ENCODE results near the gene GNAQ.

The GNAQ gene

DNA sequence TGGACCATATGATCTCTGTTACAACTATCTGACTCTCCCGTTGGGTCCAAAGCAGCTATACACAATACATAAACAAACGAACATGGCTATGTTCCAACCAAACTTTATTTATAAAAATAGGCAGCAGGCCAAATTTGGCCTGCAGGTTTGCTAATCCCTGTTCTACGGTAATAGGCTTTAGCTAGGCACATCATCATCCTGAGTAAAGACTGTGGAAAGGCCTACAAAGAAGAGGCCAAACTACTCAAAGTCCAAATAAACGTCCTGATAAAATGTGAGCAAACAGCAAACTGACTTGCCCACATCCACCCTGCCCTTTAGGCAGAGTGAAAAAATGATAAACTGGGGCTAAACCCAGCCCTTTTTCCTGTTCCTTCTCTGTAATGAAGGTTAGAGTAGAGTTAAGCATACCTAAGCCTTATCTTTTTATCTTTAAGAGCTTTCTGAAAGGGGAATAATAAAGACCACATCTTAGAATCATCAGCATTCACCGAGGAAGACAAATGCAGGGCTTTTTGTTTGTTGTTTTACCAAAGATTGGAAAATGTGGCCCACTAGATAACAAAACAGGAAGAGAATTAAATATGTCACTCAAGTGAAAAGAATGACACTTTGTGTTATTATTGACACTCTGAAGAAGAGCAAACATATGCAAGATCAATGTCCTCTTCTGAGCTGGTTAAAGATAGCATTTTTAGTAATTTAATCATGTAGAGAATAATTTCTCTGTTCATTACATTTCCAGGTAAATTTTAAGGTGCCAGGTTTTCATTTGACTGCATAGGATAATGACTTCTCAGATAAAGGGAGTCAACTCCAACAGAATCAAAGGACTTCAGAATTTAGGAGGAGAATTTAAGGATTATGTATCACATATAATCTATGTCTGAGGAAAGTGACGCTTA is 223.5 kb downstream of the GNAQ start:
- DNase-seq, result no peak

DNA sequence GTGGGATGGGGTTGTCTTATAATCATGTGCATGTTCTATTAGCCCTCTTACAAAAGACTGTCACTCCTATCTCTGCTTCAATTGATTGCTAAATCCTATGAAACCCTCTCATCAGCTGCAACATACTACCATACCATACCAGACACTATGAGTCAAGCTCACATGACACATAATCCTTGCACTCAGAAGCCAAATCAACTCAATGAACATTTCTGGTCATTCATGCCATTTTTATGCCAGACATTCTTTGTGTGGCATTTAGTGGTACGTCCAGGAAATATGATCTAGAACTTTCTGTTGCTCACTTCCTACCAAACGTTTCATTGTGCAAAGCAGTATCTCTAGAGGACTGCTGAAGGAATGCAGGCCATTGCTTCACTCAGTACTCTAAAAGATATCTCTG is 224.3 kb downstream of the GNAQ start:
- DNase-seq, result no peak

DNA sequence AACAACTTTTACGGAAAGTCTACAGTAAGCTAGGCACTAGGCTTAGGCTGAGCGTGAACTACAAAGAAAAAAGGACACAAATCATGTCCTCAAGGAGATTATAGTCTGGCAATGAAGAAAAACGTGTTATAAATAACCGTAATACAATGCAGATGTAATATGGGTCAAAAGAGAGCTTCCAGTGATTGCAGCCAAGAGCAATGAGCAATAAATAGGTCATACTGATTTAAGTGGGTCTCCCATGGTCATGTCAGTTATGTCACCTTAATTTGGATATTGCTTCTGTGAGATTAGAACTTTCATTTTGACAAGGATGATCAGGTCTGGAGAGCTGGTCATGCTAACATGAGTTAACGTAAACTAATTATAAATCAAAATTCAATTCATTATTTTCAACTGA is 224.9 kb downstream of the GNAQ start:
- DNase-seq, result no peak

DNA sequence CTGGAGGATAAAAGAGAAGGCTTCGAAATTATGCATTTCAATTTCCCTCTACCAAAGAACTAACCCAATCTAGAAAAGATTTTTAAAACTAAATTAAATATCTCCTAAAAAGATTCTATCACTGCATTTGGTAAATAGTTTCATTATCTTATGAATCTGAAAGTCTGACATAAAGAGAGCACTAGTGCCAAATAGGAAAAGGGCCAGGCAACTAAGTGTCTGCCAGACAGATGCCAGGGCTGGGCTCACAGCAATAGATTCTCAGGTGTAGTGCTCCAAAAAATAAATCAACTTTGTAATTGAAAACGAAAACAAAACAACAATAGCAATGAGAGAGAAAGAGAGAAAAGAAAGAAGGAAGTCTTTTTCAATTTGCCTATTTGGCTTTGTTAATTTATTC is 225.8 kb downstream of the GNAQ start:
- no peak for DNase-seq

DNA sequence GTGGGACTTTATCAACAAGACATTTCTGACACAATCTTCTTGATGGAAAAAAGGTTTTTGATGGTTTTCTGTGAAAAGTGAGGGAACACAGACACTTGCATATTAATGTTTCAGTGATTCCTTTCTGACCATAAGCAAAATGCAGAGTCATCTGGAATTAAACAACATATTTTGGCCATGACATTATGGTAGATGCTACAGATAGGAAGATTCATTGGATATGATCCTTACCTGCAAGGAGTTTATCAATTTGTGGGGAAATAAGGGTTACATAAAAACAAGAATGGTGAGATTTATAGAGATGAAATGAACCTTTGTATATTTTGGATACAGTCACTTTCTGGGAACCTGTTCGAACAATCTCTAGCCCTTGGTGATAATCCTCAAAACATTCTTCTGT is 228.2 kb downstream of the GNAQ start:
- no peak for DNase-seq

DNA sequence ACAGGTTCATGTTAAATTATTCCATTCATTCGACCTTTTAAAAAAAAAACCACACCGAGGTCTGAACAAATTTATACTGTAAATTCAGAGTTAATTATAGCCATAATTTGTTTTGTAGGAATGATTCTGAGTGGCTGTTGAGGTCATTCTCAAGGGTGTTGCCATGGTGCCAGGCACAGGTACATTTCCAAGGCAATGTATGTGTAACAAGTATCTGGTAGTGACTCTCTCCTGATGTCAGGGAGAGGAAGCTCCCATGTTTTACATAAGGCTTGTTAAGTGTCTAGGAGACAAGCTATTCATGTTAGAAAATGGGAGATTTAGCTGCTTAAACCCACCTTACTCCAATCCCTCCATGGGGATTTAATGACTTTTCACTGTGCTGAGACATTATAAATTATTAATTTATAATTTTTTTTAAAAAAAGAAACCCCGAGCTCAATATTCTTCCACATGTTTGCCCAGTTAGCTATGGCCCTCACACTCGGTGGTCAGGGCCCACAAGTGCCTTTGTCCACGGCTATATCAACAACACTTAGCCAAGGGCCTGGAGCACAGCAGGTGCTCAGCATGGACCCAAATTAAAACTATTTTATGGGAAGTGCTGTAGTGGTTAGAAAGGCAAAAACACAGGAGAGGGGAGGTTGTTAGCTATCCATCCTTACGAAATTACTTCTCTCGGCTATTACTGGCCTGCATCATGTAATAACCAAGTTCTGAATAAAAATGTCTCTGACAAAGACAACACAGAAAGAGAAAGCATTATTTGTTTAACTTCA is 228.9 kb downstream of the GNAQ start:
- DNase-seq, result no peak

DNA sequence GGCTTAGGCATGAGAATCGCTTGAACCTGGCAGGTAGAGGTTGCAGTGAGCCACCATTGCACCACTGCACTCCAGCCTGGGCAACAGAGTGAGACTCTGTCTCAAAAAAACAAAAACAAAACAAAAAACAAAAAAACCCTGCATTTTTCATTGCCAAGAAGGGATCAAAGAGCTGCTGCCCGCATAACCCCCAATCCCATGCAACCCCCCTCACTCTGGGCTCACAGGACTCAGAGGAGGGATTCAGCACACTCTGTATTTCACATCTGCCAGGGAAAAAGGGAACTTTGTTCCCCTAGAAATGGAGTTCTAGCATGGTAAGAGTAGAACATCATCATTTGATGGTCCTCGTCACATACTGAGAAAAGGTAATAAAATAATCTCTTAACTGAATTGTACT is 229.5 kb downstream of the GNAQ start:
- no peak for DNase-seq

DNA sequence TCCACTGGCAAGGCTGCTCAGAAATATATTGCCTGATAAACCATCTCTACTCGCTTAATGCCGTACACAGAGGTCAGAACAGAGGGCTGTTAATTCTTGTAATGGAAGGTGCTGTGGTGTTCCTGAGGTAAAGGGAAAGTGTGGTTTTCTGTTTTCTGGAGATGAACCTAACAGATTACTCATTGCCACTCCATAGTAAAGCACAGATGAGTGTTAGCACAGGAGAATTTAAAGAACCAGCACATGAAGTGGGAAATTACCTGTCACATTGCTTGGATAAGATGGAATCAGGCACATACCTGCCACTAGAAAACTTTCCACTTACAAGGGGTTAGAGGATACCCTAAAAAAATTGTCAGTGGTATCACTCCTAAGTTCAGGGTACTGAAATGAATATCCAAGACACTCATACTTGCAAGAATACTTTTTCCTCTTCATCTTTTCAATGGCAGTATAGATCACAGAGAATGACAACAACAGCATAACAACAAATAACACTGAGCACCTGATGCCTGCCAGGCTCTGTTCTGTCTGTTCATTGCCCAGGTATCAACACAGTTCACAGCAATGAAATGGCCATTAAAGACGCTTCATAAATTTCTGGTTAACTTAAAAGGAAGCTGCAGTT is 230.6 kb downstream of the GNAQ start:
- no peak for DNase-seq

DNA sequence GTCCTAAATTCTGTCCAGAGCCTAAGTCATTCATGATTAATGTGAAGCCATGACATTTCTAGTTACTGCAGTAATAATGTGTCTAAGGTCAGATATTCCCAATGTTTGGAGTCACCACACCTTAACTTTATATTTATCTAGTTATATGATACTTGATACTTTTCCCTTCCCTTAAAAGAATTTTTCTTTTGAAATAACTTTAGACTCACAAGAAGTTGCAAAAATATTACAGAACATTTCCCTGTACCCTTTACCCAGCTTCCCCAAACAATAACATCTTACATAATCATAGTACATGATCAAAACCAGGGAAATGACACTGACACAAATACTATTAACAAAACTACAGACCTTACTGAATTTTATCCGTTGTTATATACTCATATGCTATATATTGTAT is 233.5 kb downstream of the GNAQ start:
- no peak for DNase-seq

DNA sequence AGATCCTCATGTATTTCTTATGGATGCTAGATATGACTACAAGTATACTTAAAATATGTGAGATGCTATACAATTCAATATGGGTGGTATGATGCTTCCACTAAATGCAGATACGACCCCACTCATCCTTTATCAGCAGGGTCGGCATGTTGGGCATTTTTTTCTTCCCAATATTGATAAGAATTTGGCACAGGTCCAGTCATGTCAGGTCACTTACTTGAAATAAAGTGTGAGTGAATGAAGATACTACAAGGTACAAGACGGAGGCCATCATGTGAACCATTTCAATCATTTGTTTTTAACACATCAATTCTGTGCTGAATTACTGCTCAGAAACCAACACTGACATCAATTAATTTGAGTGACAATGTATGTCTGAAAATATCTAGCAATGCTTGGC is 236.6 kb downstream of the GNAQ start:
- no peak for DNase-seq

DNA sequence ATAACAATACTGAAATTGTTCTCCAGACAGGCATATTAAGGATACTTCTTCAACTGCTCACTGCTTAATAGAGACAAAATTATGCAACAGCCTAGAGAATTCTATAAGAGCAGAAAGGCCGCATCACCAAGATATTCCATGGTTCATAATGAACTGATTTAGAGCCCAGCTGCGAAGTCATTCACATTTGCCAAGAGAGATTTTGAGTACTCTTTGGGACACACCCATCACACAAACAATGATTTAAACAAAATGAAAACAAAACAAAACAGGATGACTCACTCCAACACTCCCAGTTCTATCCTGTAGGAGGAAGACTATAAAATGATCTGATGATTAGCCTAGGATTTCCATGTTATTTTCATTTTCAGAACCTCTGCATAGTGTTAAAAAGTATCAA is 237.8 kb downstream of the GNAQ start:
- DNase-seq, result no peak

DNA sequence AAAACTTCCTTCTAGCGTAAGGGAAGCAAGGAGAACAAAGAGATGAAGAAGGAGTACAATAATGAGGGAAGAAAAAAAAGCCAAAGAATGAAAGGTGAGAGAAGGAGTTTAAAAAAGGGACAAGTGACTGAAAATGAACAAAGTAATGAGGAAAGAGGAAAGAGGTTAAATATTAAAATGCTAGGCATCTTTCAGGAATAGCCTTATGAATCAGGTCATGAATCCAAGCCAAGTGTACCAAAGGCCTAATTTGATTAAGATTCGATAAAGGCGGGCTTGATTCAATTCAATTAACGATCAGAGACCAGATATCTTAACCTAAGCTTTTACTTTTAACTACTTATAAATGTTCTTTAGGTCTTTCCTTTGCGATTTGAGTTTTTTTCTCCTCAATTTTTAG is 241.7 kb downstream of the GNAQ start:
- no peak for DNase-seq

DNA sequence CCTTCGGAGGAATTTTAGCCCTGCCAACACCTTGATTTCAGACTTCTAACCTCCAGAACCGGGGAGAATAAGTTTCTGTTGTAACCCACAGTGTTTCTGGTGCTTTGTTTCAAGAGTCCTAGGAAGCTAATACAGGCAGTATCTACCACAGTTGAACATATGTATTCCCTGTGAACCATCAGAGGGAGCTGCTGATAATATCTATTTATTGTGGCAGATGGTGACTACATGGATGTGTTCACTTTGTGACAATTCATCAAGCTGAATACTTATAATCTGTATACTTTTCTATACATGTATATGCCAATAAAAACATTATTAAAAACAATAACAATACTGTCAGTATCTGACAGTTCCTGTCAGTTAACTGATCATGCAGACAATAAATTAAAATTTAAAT is 246.3 kb downstream of the GNAQ start:
- DNase-seq, result no peak

DNA sequence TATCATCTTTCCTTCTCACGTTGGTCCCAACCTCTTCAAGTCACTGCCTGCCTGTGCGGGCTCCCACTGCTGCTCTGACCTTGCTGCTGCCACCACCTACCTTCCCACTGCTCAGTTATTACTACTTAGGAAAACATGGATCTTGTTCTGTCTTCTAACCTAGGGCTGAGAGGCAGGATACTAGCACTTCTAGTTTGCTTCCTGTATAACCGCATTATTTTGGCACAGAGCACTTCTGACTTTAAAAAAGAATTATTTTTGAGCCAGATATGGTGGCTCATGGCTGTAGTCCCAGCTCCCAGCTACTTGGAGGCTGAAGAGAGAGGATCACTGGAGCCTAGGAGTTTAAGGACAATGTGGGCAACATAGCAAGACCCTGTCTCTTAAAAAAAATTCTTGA is 248.1 kb downstream of the GNAQ start:
- DNase-seq, result no peak

DNA sequence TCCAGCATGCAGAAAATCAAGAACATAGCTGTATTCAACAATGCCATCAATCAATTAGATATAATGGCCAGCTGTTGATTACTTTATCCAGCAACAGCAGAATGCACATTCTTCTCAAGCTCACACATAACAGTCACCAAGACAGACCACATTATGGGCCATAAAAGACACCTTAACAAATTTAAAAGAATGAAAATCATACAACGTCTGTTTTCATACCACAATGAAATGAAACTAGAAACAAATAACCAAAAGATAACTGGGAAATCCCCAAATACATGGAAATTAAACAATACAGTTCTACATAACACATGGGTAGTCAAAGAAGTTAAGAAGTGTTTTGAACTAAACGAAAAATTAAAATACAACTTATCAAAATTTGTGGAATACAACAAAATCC is 252.6 kb downstream of the GNAQ start:
- no peak for DNase-seq

DNA sequence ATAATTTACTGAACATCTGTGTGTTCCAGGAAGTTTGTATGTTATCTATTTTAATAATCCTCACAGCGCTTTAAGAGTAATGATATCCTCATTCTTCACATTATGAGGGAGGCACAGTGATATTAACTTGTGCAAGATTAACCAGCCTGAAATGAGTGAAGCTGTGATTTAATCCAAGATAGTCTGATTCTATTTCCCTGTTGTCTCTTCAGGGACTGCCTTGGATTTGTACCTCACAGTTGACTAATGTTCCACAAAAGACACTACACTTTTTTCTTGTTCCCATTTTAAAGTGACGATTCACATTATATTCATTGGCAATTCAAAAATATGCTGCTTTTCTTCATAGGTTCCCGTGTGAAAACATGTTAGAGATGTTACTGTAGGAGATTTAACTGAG is 258.2 kb downstream of the GNAQ start:
- no peak for DNase-seq

DNA sequence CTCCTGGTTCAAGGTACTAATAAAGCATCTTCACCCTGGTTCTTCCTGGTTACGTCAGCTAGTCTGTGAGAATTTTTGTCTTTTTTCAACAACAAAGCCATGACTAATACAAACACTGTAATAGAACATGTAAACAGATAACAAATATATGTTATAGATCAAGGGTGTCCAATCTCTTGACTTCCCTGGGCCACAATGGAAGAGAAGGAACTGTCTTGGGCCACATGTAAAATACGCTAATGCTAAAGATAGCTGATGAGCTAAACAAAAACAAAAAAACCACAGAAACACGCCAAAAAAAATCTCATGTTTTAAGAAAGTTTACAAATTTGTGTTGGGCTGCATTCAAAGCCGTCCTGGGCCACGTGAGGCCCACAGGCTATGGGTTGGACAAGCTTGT is 259.0 kb downstream of the GNAQ start:
- peak; percentile 26 for DNase-seq

DNA sequence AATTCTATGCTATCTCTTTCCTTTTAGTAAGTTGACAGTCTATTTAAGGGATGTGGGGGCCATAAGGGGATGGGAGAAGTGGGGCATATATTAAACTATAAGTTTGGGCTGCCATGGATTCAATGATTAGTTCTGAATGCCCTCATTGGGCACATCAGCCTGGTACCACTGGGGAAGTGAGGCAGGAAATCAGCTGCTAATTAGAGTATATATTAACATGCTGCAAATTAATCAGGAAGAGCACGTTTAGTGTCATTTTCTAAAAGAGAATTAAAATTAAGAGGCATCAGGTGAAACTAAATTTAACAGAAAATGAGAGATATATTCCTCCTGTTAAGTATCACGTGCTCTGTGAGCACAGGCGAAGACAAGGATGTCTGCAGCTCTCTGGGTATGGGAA is 260.4 kb downstream of the GNAQ start:
- DNase-seq, result no peak

DNA sequence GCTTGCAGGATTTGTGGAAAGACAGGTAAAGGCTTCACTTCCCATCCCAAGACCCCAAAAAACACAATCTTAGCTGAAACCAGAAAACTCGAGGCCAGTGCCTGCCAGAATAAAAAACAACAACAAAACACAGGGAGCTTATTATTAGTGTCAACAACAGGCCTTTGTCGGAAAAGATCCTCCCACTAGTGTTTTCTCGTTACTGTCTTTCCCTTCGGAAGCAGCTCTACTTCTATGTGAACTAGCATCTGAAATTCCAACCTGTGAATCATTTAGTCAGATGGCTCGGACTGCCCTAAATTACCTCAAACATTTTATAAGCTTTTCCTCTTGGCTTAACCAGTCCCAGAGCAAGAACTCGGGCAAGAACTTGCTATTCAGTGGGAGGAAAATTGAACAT is 261.3 kb downstream of the GNAQ start:
- no peak for DNase-seq

DNA sequence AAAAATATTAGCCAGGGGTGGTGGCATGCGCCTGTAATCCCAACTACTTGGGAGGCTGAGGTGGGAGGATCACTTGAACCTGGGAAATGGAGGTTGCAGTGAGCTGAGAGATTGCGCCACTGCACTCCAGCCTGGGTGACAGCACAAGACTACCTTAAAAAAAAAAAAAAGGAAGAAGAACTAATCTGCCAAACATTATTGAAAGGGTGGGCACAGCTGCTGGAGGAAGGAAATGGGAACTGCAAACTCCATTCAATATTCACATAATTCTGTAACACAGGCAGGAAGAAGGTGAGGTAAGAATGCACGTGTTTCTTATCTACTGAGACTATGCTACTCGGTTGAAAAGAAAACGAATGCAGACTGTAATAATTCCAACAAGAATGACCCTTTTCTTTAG is 262.4 kb downstream of the GNAQ start:
- no peak for DNase-seq

DNA sequence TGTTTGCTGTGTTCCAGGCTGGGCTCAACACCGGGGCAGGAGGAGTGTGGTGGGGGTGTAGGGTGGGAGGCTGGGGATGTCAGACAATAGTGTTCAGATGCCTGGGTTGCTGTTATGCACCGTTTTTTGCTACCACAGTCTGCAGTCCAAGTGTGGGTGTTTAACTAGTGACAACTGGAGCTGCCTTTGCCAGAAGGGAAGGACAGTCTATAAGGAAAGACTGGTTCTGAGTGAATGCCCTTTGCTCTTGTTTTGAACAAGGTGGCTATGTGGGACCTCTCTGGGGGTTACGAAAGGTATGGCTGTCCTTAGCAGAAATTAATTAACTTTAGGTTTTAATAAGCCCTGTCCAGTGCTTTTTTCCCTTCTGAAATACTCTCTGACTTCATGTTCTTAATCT is 265.0 kb downstream of the GNAQ start:
- no peak for DNase-seq

DNA sequence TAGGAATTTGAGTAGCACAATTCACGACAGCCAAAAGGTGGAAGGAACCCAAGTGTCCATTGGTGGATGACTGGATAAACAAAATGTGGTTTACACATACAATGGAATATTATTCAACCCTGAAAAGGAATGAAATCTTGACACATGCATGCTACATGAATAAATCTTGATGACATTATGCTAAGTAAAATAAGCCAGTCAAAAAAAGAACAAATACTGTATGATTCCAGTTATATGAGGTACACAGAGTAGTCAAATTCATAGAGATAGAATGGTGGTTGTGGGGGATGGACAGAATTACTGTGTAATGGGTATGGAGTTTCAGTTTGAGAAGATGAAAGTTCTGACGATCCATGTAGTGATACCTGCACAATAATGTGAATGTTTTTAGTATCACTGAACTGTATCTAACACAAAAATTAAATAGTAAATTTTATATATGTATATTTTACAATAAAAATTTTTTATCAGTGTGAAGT is 265.8 kb downstream of the GNAQ start:
- DNase-seq, result no peak

DNA sequence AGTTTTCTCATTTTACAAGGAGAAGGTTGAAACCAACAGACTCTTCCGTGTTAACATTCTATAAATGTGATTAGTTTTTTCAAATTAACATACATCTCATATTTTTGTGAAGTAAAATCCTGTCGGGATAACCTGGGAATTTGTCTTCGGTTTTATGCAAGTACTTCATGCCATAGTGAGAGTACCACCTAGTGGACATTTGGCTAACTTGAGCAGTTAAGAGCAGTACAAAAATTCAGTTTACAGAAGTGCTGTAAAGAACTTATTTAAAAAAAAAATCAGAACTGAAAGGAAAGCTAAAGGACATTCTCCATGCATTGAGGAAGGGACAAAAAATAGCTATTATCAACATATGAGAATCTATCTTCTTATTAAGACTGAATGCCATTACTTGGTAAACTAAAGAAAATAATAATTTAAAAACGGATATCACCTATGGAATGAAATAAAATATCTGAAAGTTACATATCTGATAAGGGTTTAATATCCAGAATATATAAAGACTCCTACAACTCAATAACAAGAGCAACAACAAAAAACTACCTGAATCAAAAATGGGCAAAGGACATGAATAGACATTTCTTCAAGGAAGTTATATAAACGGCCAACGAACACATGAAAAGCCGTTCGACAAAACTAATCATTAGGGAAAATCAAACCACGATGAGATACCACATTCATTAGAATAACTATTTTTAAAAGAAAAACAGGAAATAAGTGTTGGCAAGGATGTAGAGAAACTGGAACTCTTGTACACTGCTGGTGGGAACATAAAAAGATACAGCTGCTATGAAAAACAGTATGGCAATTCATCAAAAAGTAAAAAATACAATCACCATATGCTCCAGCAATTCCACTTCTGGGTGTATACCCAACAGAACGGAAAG is 266.5 kb downstream of the GNAQ start:
- DNase-seq, result no peak

Measured in femur (tissue), 1 donor.